GM12878 (cell line): ENCODE data around the gene PRDM16. TPM values are rescaled to one million over a fixed set of nuclear protein-coding genes. Genes with fewer than 3 reads are reported as not detected.

ENCODE experiments used
- ATAC-seq: fragments of 200-7000 bp; cut with Tn5 transposase; 3 replicates; pipeline ENCODE4 v1.9.1; 2020; ENCODE audit warnings: mild to moderate bottlenecking, moderate library complexity
- BruUV-seq: library from RNA; stranded (reverse); fragments of 400-500 nt; replicated peaks from 2 replicates; lab custom pipeline; 2021; lab: Mats Ljungman, UMichigan
- CTCF ChIA-PET: fragments of 300-600 bp; sonication (Branson Sonifier 250); formaldehyde crosslinking; extraction: SDS; loops from one replicate; lab custom pipeline; 2021; ENCODE audit warnings: inconsistent platforms; lab: Yijun Ruan, JAX
- POLR2A ChIA-PET: fragments of 350-600 bp; formaldehyde crosslinking; extraction: SDS; loops from one replicate; lab custom pipeline; 2021; ENCODE audit warnings: inconsistent platforms; lab: Charles Lee
- RAD21 ChIA-PET: fragments of 300-600 bp; sonication (Branson Sonifier 250); formaldehyde crosslinking; loops from one replicate; lab custom pipeline; 2023; ENCODE audit warnings: antibody characterized with exemption; ENCODE audit not compliant: unreplicated experiment; lab: Charles Lee
- SMC1A ChIA-PET: fragments of 300-600 bp; sonication (Branson Sonifier 250); formaldehyde crosslinking; loops from one replicate; lab custom pipeline; 2023; ENCODE audit not compliant: unreplicated experiment, uncharacterized antibody; lab: Charles Lee
- DNase-seq: peaks from one replicate; pipeline ENCODE4 v3.0.0-alpha.2; 2011; ENCODE audit warnings: low read depth, low spot score
- FAIRE-seq: peaks from 3 replicates; lab custom pipeline; 2011; peaks lifted over from hg19 to GRCh38; lab: Jason Lieb, UNC
- H2AFZ ChIP-seq: 2 replicates; pipeline ENCODE4 v1.6.0; 2011; ENCODE audit warnings: low read depth, low read length, control low read depth; ENCODE audit not compliant: control insufficient read depth
- H3K27ac ChIP-seq: 2 replicates; pipeline ENCODE4 v1.5.1; 2011; ENCODE audit warnings: control low read depth; ENCODE audit not compliant: control insufficient read depth, insufficient read depth
- H3K27me3 ChIP-seq, 2 experiments: replicated peaks in 1 of 2; 2 replicates each; pipeline versions ENCODE4 v1.6.0 to v1.6.1; 2011; ENCODE audit warnings: low read length in 1 of 2; ENCODE audit not compliant: control insufficient read depth in 2 of 2, insufficient read depth in 2 of 2
- H3K36me3 ChIP-seq, 2 experiments: 2 replicates each; pipeline ENCODE4 v1.5.1; 2011; ENCODE audit warnings: low read length in 1 of 2; ENCODE audit not compliant: control insufficient read depth in 2 of 2, insufficient read depth in 2 of 2
- H3K4me1 ChIP-seq: 2 replicates; pipeline ENCODE4 v1.6.1; 2011; ENCODE audit warnings: mild to moderate bottlenecking, low read length, moderate library complexity, mixed read lengths; ENCODE audit not compliant: control insufficient read depth, insufficient read depth
- H3K4me2 ChIP-seq: 2 replicates; pipeline ENCODE4 v1.6.0; 2011; ENCODE audit warnings: control low read depth; ENCODE audit not compliant: control insufficient read depth, insufficient read depth
- H3K4me3 ChIP-seq: fragments of 200-600 bp; sonication (generic); 2 replicates; pipeline ENCODE4 v1.5.1; 2016
- H3K79me2 ChIP-seq: 2 replicates; pipeline ENCODE4 v1.6.0; 2011; ENCODE audit warnings: low read length; ENCODE audit not compliant: control insufficient read depth, insufficient read depth
- H3K9ac ChIP-seq: 2 replicates; pipeline ENCODE4 v1.8.0; 2011; ENCODE audit warnings: low read length, control low read depth, mixed read lengths; ENCODE audit not compliant: control insufficient read depth, insufficient read depth
- H3K9me3 ChIP-seq: replicated peaks from 3 replicates; pipeline ENCODE4 v1.5.1; 2011; ENCODE audit warnings: mild to moderate bottlenecking, low read length; ENCODE audit not compliant: control insufficient read depth, insufficient read depth
- H4K20me1 ChIP-seq: 2 replicates; pipeline ENCODE4 v1.6.0; 2011; ENCODE audit not compliant: control insufficient read depth, insufficient read depth
- HCFC1 ChIP-seq: fragments of 150-350 bp; IDR thresholded peaks from 2 replicates; pipeline ENCODE4 v1.6.1; 2014; ENCODE audit warnings: low read length
- NBN ChIP-seq: fragments of 450-650 bp; IDR thresholded peaks from 2 replicates; pipeline ENCODE4 v1.6.1; 2016
- PBX3 ChIP-seq: IDR thresholded peaks from 2 replicates; pipeline ENCODE4 v1.6.1; 2011; ENCODE audit warnings: mild to moderate bottlenecking, low read depth, low read length, moderate library complexity; ENCODE audit not compliant: insufficient replicate concordance
- PKNOX1 ChIP-seq: fragments of 450-650 bp; IDR thresholded peaks from 2 replicates; pipeline ENCODE4 v1.6.1; 2016; ENCODE audit warnings: mild to moderate bottlenecking
- RBBP5 ChIP-seq: fragments of 200-600 bp; sonication (generic); conservative IDR thresholded peaks from 2 replicates; pipeline ENCODE4 v1.6.1; 2016
- STAT3 ChIP-seq: IDR thresholded peaks from 2 replicates; pipeline ENCODE4 v1.6.1; 2011; ENCODE audit warnings: low read depth, low read length, improper control_type of control experiment
- WGBS: methylation state at CpG from one replicate; pipeline ENCODE4 v1.1.6; 2016; ENCODE audit warnings: low lambda C conversion rate; ENCODE audit not compliant: insufficient replicate concordance, insufficient coverage; ENCODE audit errors: missing lambda C conversion rate; 5-methylcytosine and 5-hydroxymethylcytosine counted together
- in situ Hi-C: fragments of 300-500 bp; cut with MboI; formaldehyde crosslinking; loops from 9 replicates; pipeline ENCODE4 v1.14.3; 2018; ENCODE audit warnings: mixed read lengths
- intact Hi-C: fragments of 100-400 bp; cut with micrococcal nuclease; formaldehyde crosslinking; loops from one replicate; pipeline ENCODE4 v1.14.2; 2022; ENCODE audit not compliant: unreplicated experiment
- polyA plus RNA-seq, 11 experiments: library from polyadenylated mRNA; depleted of rRNA in 4 of 11; unstranded in 6 of 11; stranded (reverse) in 5 of 11; fragments of >200 nt; fragmentation: Nextera tagmentation in 4 of 11; fragmentation: Illumina TruSeq in 1 of 11; extraction: Ambion mirVana in 4 of 11; extraction: Trizol in 1 of 11; gene quantifications; 1 replicate in 1 of 11; 2 replicates in 10 of 11; pipeline versions ENCODE4 v1.2.1 to v1.2.3, GENCODE V29; 2011 to 2016; ENCODE audit warnings: inconsistent platforms in 2 of 11, missing spikeins in 2 of 11, low read depth in 1 of 11
- total RNA-seq, 4 experiments: library from RNA; depleted of rRNA in 3 of 4; stranded (reverse); fragments of >200 nt in 3 of 4; fragmentation: Illumina TruSeq in 1 of 4; extraction: Trizol in 1 of 4; gene quantifications; 2 replicates each; pipeline versions ENCODE4 v1.2.1 to v1.2.3, GENCODE V29; 2013 to 2021

PRDM16 gene
- total and polyA plus RNA-seq, 10 of the 15 experiments (the other 5 are each of a cell fraction or from before 2014, with no cell fraction given), result 0.03 TPM; not detected in 9

GRCh38 chr1:3126756-3127678 lies 58.0 kb downstream of the PRDM16 start:
- Histone ChIP-seq H2AFZ (no peak overlapping the region), H3K9me3 (no peaks in the 10 kb centered on the region), H3K4me3 (no peak overlapping the region), H3K4me2 (no peak overlapping the region), H3K4me1 (no peaks in the 10 kb centered on the region), H3K79me2 (no peaks in the 10 kb centered on the region), H3K27ac (no peak overlapping the region), H3K36me3 (no peaks in the 10 kb centered on the region), H4K20me1 (no peaks in the 10 kb centered on the region)
- in situ Hi-C loops (no loop called here), intact Hi-C loops (no loop called here)
- CTCF ChIA-PET, result no interaction called here
- FAIRE-seq (no peak), DNase-seq (no peak), ATAC-seq (no peak)
- SMC1A ChIA-PET, result no interaction called here
- no TSS peak for BruUV-seq
- 21% methylated on average over 28 of the region's 28 CpGs for WGBS
- POLR2A ChIA-PET, result no interaction called here
- TF ChIP-seq PBX3 (no peak), NBN (no peak), PKNOX1 (no peak), HCFC1 (no peak), STAT3 (no peak), RBBP5 (no peak)
- TF ChIP-seq, all 136 proteins: peak for 0
- no peak overlapping the region for H3K9ac ChIP-seq
- no peaks in the 10 kb centered on the region for H3K27me3 ChIP-seq
- RAD21 ChIA-PET, result no interaction called here
